Measurements from ENCODE around the gene ZNF462. TPM values are rescaled to one million over a fixed set of nuclear protein-coding genes. Genes with fewer than 3 reads are reported as not detected.
"Not testable (repeated sequence)": the region's sequence is repeated elsewhere in the genome, so short reads cannot be mapped to it uniquely, and the experiment has no call there.

Gene ZNF462
- total RNA-seq, 1 donor from 2014 or later, result 108 TPM

DNA sequence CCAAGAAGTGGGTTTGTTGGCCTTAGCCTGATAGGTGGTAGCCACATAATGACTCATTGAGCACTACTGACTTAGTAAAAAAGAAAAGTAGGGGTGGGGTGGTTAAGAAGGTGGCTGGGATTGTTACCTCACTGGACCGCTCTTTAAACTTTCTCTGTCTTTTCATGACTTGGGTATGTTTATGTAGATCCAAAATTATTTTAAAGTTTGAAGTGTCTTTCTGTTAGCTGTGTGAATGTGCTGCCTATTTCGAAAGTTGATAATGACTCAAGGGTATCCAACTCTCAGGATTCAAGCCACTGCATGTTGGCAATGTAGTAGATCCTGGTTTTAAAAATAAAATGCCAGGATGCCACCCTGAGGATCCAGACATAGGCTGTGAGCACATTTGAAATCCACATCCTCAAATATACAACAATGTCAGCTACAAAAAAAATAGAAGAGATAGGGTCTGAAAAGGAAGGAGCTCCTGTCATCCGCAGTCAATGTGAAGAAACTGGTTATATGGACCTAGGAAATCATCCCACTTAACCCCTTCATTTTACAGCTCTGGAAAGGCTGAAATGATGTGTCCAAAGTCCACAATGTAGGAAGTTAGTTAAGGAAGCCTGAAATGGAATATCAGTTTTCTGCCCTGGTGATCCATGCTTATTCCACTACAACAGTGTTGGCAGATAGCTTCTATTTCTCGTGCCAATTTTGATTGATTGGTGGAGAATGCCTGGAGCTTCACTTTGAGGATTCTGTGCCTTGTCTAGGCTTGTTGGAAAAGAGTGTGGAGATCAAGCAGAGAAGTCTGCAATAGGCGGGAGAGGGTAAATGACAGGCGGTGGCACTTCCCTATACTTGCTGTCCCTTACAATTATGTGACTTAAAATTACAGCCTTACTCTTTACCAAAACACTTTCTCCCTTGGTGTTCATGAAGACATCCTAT lies 23.4 kb downstream of the ZNF462 start:
- DNase-seq (ENCODE audit: low spot score in 2 of 2), result no peak
- FAIRE-seq, result no peak

DNA sequence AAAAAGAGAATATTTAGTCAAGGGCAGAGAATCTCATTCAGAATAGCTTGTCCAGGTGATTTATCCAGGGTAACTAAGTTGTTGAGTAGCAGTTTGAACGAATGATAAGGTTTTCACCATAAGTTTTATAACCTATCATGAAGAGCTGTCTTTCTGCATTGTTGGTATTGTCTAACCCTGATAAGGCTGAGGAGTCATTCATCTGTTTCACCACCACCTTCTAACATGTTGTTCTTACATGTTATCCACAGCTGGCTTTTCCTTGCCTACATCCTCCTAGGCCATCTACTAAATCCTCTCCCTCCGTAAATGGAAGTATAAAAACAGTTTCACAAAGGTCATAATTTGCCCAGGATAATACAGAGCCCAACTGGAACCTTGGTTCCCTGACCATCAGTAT lies 24.1 kb downstream of the ZNF462 start:
- FAIRE-seq (no peak), DNase-seq (ENCODE audit: low spot score in 2 of 2) (no peak)

GRCh38 chr9:106889061-106889590 lies 26.2 kb downstream of the ZNF462 start:
- FAIRE-seq, result no peak
- no peak for DNase-seq (ENCODE audit: low spot score in 2 of 2)

DNA sequence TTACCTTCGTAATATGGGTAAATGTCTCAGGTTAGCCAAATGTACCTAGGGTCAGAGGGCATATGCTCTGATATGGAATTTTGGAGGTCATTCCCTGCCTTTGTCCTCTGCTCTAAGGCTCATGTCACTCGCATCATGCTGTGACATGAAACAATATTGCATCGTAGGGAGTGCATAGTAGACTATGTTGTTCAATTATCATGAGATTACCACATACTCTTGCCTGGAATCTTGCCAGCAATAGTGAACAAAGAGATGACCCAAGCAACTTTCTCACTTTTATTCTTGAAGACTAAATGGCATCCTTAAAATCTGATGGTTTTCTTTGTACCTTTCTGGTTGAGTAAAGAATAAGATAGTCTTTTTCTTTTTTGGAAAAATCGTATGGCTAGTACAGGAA lies 27.6 kb downstream of the ZNF462 start:
- no peak for DNase-seq (ENCODE audit: low spot score in 2 of 2)
- FAIRE-seq, result no peak

GRCh38 chr9:106891286-106891685 lies 28.3 kb downstream of the ZNF462 start:
- FAIRE-seq (no peak), DNase-seq (ENCODE audit: low spot score in 2 of 2) (no peak)

DNA sequence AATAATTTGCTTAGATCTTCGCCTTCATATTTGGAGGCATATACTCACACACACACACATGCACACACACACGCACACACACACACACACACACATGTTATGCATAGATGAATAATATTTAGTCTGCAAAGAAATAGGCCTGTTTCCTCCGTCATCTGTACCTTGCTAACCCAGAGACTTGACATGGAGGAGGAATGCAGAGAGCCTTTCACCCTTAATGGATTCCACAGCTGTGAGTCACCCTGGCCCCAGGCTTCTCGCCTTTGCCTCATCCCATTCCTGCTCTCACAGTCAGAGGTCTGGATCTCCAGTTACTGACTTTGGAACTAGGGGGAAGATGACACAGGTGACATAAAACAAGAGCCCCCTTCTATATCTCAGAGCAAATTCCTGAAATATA lies 29.7 kb downstream of the ZNF462 start:
- DNase-seq (ENCODE audit: low spot score in 2 of 2) (no peak), FAIRE-seq (no peak)

- FAIRE-seq (no peak), DNase-seq (ENCODE audit: low spot score in 2 of 2) (no peak)
Measured at GRCh38 chr9:106893088-106893487, 30.1 kb downstream of the ZNF462 start.

GRCh38 chr9:106896695-106897094 lies 33.7 kb downstream of the ZNF462 start:
- DNase-seq (ENCODE audit: low spot score in 2 of 2), result no peak
- no peak for FAIRE-seq

DNA sequence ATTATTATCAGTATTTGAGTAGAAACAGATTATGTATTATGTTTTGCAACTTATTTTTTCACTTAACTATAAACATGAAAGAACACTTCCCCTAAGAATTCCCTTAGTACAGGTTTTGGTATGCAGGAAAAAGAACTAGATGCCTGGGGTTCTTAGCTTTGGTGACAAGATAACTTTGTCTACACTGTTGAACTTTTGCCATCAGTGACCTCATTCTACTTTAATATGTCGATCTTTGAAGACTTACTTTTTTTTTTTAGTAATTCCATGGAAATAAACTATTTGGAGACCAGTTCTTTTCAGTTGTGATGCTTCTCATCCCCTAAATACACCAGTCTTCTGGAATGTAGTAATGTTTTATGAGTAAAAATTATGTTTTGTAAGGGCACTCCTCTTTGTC lies 34.3 kb downstream of the ZNF462 start:
- DNase-seq (ENCODE audit: low spot score in 2 of 2), result no peak
- FAIRE-seq, result no peak

DNA sequence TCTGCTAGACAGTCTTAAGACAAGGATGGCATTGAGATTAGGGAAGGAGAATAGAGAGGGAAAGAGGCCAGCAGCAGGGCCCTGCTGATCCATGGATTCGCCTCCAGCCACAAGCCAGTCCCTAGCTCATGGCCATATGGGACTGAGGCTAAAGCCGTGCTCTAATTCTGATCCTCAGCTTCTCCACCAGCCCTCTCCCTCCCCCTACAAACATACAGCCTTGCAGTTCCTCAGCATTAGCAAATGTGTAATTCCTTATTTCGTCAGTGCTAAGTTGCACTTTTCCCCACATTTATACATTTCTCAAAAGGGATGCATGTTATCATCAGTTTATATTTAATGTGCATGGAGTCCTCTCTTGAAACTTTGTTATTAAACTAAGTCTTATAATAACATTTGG lies 34.8 kb downstream of the ZNF462 start:
- FAIRE-seq, result no peak

DNA sequence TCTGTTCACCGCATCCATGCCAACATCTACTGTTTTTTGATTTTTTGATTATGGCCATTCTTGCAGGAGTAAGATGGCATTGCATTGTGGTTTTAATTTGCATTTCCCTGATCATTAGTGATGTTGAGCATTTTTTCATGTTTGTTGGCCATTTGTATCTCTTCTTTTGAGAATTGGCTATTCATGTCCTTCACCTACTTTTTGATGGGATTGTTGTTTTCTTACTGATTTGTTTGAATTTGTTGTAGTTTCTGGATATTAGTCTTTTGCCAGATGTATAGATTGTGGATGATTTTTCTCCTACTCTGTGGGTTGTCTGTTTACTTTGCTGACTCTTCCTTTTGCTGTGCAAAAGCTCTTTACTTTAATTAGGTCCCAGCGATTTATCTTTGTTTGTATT lies 37.6 kb downstream of the ZNF462 start:
- DNase-seq (ENCODE audit: low spot score in 2 of 2); FAIRE-seq: not testable (repeated sequence)

More for the DNA sequence above, 34.8 kb downstream of the ZNF462 start:
- DNase-seq (ENCODE audit: low spot score in 2 of 2), result no peak

GRCh38 chr9:106906129-106906528 lies 43.2 kb downstream of the ZNF462 start:
- DNase-seq (ENCODE audit: low spot score in 2 of 2) (no peak), FAIRE-seq (no peak)

- FAIRE-seq (no peak), DNase-seq (ENCODE audit: low spot score in 2 of 2) (no peak)
Measured at GRCh38 chr9:106911951-106912350, 49.0 kb downstream of the ZNF462 start.

- no peak for DNase-seq (ENCODE audit: low spot score in 2 of 2)
Measured at GRCh38 chr9:106913276-106913675, 50.3 kb downstream of the ZNF462 start.

GRCh38 chr9:106915851-106916250 lies 52.9 kb downstream of the ZNF462 start:
- DNase-seq (ENCODE audit: low spot score in 2 of 2) (no peak), FAIRE-seq (no peak)

More at GRCh38 chr9:106913276-106913675, 50.3 kb downstream of the ZNF462 start:
- no peak for FAIRE-seq

DNA sequence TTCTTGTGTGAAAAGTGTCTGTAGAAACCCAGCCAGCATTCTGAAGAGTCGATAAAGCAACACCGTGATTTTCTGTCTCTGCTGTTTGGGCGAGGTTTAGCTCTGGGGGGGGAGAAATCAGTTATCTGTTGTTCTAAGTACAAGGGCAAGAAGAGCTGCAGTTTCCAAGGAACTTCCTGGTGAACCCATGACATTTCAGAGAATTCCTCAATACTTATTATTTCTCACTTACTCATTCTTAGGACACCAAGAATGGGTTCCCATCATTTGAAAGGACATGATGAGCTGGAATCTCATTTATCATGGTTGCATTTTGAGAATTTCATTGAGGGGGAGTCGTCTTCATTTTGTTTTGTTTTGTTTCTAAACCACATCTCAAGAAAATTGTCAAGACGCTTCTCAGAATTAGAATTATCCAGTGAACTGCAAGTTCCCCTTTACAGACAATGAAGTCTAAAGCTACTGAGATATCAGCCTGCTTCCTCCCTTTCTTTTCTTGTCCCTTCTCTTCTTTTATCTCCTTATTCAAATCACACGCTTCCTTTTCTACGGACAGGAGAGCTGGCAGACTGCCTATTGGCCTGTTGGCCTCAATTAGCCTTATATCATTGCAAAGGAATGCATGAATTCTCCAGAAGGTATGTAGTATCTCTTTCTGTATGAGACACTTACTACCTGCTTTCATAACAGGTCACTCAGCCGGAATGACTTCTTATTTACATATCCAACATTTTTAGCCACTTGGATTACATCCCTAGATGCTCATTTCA lies 53.7 kb downstream of the ZNF462 start:
- FAIRE-seq (no peak), DNase-seq (ENCODE audit: low spot score in 2 of 2) (no peak)

- DNase-seq (ENCODE audit: low spot score in 2 of 2) (no peak), FAIRE-seq (no peak)
Measured at GRCh38 chr9:106918825-106919509, 56.0 kb downstream of the ZNF462 start.

- DNase-seq (ENCODE audit: low spot score in 2 of 2), result no peak
- FAIRE-seq, result no peak
Measured at GRCh38 chr9:106920091-106920490, 57.1 kb downstream of the ZNF462 start.

DNA sequence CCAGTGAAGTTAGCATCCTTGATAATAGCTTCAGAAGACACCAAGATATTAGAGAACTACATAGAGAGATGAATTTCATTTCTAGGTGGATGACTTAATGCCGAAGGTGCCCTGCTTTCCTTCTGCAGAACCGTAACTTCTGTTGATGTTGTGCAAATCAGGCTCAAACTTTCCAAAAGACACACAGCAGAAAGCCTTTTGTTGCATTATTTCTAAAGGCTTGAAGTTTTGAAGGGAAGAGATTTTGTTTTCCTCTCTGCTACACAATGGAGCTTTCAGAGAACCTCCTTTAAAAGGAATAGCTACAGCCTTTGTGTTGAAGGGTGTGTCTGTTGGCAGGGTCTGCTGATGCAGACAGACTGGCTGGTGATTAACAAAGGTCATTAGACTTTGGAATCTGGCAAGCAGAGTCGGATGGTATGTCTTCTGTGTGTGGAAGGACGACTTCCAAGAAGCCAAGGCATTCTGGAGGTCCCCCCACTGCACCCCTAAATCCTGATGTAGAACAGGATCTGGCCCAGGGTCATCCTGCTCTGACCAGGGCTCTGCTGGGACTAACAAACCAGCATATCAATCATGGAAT lies 57.8 kb downstream of the ZNF462 start:
- FAIRE-seq, result no peak
- no peak for DNase-seq (ENCODE audit: low spot score in 2 of 2)

- DNase-seq (ENCODE audit: low spot score in 2 of 2) (no peak), FAIRE-seq (no peak)
Measured at GRCh38 chr9:106921341-106921899, 58.5 kb downstream of the ZNF462 start.
